Measurements from ENCODE around the gene NEK11. TPM values are rescaled to one million over a fixed set of nuclear protein-coding genes. Genes with fewer than 3 reads are reported as not detected.

Gene NEK11
- total and polyA plus RNA-seq, 9 of the 15 experiments (the other 6 are each of a cell fraction or from before 2014, with no cell fraction given), result 0.28 to 1.5 (median 0.87) TPM

DNA sequence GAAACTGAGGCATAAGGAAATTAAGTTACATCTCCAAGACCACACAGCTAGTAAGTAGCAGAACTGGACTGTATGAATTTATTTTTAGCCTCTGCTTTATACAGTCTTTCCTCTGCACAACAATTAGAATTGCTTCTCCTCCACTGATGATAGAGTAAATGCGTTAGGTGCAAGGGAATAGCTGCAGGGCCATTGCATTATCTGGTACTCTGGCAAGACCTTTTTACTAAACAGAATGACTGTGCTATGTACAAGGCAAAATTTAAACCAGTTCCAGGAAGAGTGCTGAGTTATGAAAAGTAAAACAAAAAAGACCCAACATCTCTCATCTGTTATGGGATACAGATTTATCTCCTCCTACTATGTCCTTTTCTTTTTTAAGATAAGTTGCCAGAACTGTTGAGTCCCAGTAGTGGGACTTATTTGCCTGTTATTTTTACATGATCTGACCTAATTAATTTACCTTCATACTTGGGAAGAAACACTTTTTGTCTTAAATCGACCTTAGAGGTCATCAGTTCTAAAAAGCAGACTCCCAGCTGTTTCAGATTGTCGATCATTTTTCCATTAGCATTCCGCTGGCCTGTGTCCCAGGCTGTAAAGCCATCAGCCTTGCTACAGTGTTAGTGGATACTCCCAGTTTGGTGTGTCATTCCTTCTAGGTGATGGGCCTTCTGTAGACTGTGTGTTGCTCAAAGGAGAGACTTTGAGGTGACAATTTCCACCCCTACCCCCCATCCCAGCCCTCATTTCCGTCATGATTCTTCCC is 207.4 kb downstream of the NEK11 start (continued):
- TF ChIP-seq, protein P1, sequence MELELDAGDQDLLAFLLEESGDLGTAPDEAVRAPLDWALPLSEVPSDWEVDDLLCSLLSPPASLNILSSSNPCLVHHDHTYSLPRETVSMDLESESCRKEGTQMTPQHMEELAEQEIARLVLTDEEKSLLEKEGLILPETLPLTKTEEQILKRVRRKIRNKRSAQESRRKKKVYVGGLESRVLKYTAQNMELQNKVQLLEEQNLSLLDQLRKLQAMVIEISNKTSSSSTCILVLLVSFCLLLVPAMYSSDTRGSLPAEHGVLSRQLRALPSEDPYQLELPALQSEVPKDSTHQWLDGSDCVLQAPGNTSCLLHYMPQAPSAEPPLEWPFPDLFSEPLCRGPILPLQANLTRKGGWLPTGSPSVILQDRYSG (tag; conservative IDR thresholded peaks at IDR 0.05; ENCODE audit: low read depth), result no peak
- TF ChIP-seq MCM5 (IDR thresholded peaks at IDR 0.05; ENCODE audit: low read depth) (no peak), POLR2B (IDR thresholded peaks at IDR 0.05; ENCODE audit: low read depth, partially characterized antibody) (no peak), POLR3A (IDR thresholded peaks at IDR 0.05; ENCODE audit: borderline replicate concordance, extremely low read depth, insufficient read depth, insufficient read length) (no peak)

DNA sequence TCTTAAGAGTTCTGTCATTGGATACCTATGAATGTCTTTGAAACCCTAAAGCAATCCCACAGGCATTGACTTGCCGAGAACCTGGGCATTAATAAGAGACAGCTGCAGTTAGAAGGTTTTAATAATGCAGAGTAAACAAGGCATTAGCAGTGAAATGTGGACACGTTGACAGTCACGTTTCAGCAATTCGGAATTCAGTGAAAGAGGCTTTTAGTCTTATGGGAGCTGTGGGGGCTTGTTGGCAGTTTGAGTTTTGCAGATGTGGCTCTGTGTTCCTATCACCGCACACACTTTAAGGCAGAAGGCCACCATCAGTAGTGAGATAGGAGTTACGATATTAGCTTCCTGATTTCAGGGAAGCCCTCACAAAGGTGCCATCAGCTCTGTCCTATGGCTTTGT is 209.7 kb downstream of the NEK11 start:
- Histone ChIP-seq H3K9ac (ENCODE audit: insufficient read depth in 1 of 2, low read depth in 2 of 2, low read length in 2 of 2) (no peak overlapping the region), H3K4me3 (no peak overlapping the region), H2AFZ (ENCODE audit: low read depth, low read length) (no peak overlapping the region), H3K4me1 (replicated peaks in 1 of 2; ENCODE audit: control insufficient read depth in 2 of 2, insufficient read depth in 2 of 2, low read length in 2 of 2) (no peaks in the 10 kb centered on the region), H3K27ac (ENCODE audit: extremely low read depth, low read depth, low read length) (no peak overlapping the region), H3K4me2 (ENCODE audit: insufficient read depth, low read length) (no peak overlapping the region), H4K20me1 (replicated peaks; ENCODE audit: control insufficient read depth, insufficient read depth, low read length) (no peaks in the 10 kb centered on the region), H3K9me3 (replicated peaks; ENCODE audit: control insufficient read depth, insufficient read depth, low read depth, low read length) (no peaks in the 10 kb centered on the region), H3K27me3 (ENCODE audit: control insufficient read depth in 2 of 2, insufficient read depth in 2 of 2, low read length in 2 of 2) (no peaks in the 10 kb centered on the region; a peak in 1 of 5 replicates), H3K36me3 (ENCODE audit: control insufficient read depth, insufficient read depth, low read length) (no peaks in the 10 kb centered on the region), H3K79me2 (ENCODE audit: control insufficient read depth, insufficient read depth, low read length) (no peaks in the 10 kb centered on the region), H3K9me1 (ENCODE audit: control insufficient read depth, insufficient read depth, low read length) (no peaks in the 10 kb centered on the region)
- BruUV-seq (replicated peaks), result no TSS peak
- ATAC-seq (no peak), DNase-seq (ENCODE audit: extremely low read depth in 1 of 4, low spot score in 3 of 4) (no peak), FAIRE-seq (no peak)
- WGBS (ENCODE audit: insufficient coverage, low coverage, missing lambda C conversion rate), result 1% methylated on average over 6 of the region's 6 CpGs
- in situ Hi-C loops (cut with MboI), result no loop called here
- CTCF ChIA-PET (ENCODE audit: low intra/inter-chr PET ratio), result no interaction called here
- POLR2A ChIA-PET, result no interaction called here
- intact Hi-C loops (cut with micrococcal nuclease), result no loop called here
- TF ChIP-seq, protein P2, sequence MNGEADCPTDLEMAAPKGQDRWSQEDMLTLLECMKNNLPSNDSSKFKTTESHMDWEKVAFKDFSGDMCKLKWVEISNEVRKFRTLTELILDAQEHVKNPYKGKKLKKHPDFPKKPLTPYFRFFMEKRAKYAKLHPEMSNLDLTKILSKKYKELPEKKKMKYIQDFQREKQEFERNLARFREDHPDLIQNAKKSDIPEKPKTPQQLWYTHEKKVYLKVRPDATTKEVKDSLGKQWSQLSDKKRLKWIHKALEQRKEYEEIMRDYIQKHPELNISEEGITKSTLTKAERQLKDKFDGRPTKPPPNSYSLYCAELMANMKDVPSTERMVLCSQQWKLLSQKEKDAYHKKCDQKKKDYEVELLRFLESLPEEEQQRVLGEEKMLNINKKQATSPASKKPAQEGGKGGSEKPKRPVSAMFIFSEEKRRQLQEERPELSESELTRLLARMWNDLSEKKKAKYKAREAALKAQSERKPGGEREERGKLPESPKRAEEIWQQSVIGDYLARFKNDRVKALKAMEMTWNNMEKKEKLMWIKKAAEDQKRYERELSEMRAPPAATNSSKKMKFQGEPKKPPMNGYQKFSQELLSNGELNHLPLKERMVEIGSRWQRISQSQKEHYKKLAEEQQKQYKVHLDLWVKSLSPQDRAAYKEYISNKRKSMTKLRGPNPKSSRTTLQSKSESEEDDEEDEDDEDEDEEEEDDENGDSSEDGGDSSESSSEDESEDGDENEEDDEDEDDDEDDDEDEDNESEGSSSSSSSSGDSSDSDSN (IDR thresholded peaks at IDR 0.05; ENCODE audit: borderline replicate concordance in 1 of 2, low read depth in 2 of 2, low read length in 2 of 2), result no peak
- TF ChIP-seq, protein P3, sequence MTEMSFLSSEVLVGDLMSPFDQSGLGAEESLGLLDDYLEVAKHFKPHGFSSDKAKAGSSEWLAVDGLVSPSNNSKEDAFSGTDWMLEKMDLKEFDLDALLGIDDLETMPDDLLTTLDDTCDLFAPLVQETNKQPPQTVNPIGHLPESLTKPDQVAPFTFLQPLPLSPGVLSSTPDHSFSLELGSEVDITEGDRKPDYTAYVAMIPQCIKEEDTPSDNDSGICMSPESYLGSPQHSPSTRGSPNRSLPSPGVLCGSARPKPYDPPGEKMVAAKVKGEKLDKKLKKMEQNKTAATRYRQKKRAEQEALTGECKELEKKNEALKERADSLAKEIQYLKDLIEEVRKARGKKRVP (CRISPR knock-in tag; IDR thresholded peaks at IDR 0.05), result no peak
- TF ChIP-seq TBP (optimal IDR thresholded peaks at IDR 0.05; ENCODE audit: low read depth, low read length), result no peak
- TF ChIP-seq POLR3A (IDR thresholded peaks at IDR 0.05; ENCODE audit: borderline replicate concordance, extremely low read depth, insufficient read depth, insufficient read length), result no peak
- no peak for TF ChIP-seq ZNF586 (CRISPR knock-in tag; conservative IDR thresholded peaks at IDR 0.05)
- TF ChIP-seq KLF16 (IDR thresholded peaks at IDR 0.05), result no peak
- TF ChIP-seq SRSF7 (optimal IDR thresholded peaks at IDR 0.05; ENCODE audit: low read depth, low read length), result no peak
- no peak for TF ChIP-seq BRCA1 (IDR thresholded peaks at IDR 0.05)
- TF ChIP-seq BRCA1 (CRISPR knock-in tag; IDR thresholded peaks at IDR 0.05), result no peak
- TF ChIP-seq HNRNPL (IDR thresholded peaks at IDR 0.05; ENCODE audit: low read depth, low read length), result no peak
- TF ChIP-seq ZNF408 (CRISPR knock-in tag; IDR thresholded peaks at IDR 0.05; ENCODE audit: low read depth), result no peak
- no peak for TF ChIP-seq SRSF1 (IDR thresholded peaks at IDR 0.05; ENCODE audit: low read depth, low read length)
- TF ChIP-seq BDP1 (IDR thresholded peaks at IDR 0.05; ENCODE audit: insufficient read depth, insufficient read length), result no peak
- no peak for TF ChIP-seq RB1 (IDR thresholded peaks at IDR 0.05; ENCODE audit: low read depth)
